DOHH2 (cell line): ENCODE results near the gene MSL2.

Experiments
- CTCF ChIP-seq: fragments of 200-600 bp; sonication (generic); IDR thresholded peaks from one replicate; pipeline ENCODE4 v1.5.1; 2014; ENCODE audit warnings: antibody characterized with exemption, mild to moderate bottlenecking, low read depth, low read length; ENCODE audit not compliant: poor library complexity, severe bottlenecking
- EZH2phosphoT487 ChIP-seq: fragments of 200-600 bp; sonication (generic); IDR thresholded peaks from 2 replicates; pipeline ENCODE4 v1.6.1; 2017; ENCODE audit warnings: borderline replicate concordance, mild to moderate bottlenecking, antibody characterized with exemption, low read length, moderate library complexity, mixed read lengths

DNA sequence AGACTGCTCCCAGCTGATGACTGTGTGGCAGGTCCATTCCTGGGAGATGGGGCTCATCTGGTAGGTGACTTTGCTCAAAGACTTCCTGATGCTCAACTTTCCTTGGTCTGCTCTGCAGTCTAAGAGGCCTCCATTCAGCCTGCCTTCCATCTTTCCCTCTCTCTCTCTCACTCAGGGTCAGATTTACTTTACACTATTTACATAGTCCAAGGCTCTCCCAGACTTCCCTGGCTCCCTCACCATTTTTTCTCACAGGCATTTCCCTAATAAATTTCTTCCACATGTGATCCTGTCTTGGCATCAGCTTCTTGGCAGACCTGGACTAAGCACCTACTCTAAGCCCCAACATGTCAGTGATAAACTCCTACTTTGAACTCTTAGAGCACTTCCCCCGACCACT is 41.0 kb upstream of the MSL2 start:
- TF ChIP-seq CTCF (no peak), EZH2phosphoT487 (no peak)
